ENCODE data around the gene MOB3A.

- TF ChIP-seq POLR2A (IDR thresholded peaks at IDR 0.05; ENCODE audit: low read depth, low read length): peak; percentile 23; the same call in 1 of the 2 replicates
- no peak for TF ChIP-seq POLR2AphosphoS5 (IDR thresholded peaks at IDR 0.05; ENCODE audit: low read depth, low read length)
These were observed 515 bp upstream of the MOB3A start, which contains the start of gene IZUMO4 for GRCh38 chr19:2096480-2097202.

All from GM12892 (cell line).